Caco-2 (cell line): ENCODE results near the gene VNN1. TPM values are rescaled to one million over a fixed set of nuclear protein-coding genes. Genes with fewer than 3 reads are reported as not detected.

Source experiments
- BruUV-seq: library from RNA; stranded (reverse); fragments of 400-500 nt; replicated peaks from 2 replicates; lab custom pipeline; 2021; lab: Mats Ljungman, UMichigan
- CTCF ChIA-PET: fragments of 300-600 bp; sonication (Branson Sonifier 250); formaldehyde crosslinking; loops from one replicate; lab custom pipeline; 2022; ENCODE audit warnings: antibody characterized with exemption; lab: Charles Lee
- POLR2A ChIA-PET: fragments of 300-600 bp; sonication (Branson Sonifier 250); formaldehyde crosslinking; loops from one replicate; lab custom pipeline; 2022; ENCODE audit warnings: antibody characterized with exemption; lab: Charles Lee
- DNase-seq, 2 experiments: peaks; one replicate each; pipeline versions ENCODE4 v3.0.0 to v3.0.0-alpha.2; 2020 to 2022
- H3K27me3 ChIP-seq: replicated peaks from 2 replicates; pipeline ENCODE4 v1.6.0; 2011; ENCODE audit warnings: low read length; ENCODE audit not compliant: control insufficient read depth, insufficient read depth
- H3K36me3 ChIP-seq: 2 replicates; pipeline ENCODE4 v1.5.1; 2011; ENCODE audit warnings: low read length; ENCODE audit not compliant: control insufficient read depth, insufficient read depth
- H3K4me1 ChIP-seq: fragments of 250-450 bp; sonication (Bioruptor Pico); 2 replicates; pipeline ENCODE4 v1.5.1; 2020; ENCODE audit warnings: mild to moderate bottlenecking
- H3K4me3 ChIP-seq: 2 replicates; pipeline ENCODE4 v1.5.1; 2011; ENCODE audit warnings: low read depth, mild to moderate bottlenecking, control low read depth, low read length
- H3K9me3 ChIP-seq: fragments of 250-450 bp; sonication (Bioruptor Pico); 2 replicates; pipeline ENCODE4 v1.5.1; 2020; ENCODE audit warnings: mild to moderate bottlenecking, moderate library complexity
- H3K27ac Mint-ChIP-seq: one replicate; pipeline ENCODE4 v1.8.0; 2022; ENCODE audit warnings: mixed read lengths; ENCODE audit not compliant: unreplicated experiment
- H3K27me3 Mint-ChIP-seq: one replicate; pipeline ENCODE4 v1.8.0; 2022; ENCODE audit warnings: mixed read lengths; ENCODE audit not compliant: insufficient read depth, unreplicated experiment
- H3K36me3 Mint-ChIP-seq: one replicate; pipeline ENCODE4 v1.8.0; 2022; ENCODE audit warnings: mild to moderate bottlenecking, mixed read lengths; ENCODE audit not compliant: insufficient read depth, unreplicated experiment
- H3K4me1 Mint-ChIP-seq: one replicate; pipeline ENCODE4 v1.8.0; 2022; ENCODE audit warnings: low read depth, mixed read lengths; ENCODE audit not compliant: unreplicated experiment
- H3K4me3 Mint-ChIP-seq: one replicate; pipeline ENCODE4 v1.8.0; 2022; ENCODE audit warnings: mild to moderate bottlenecking, moderate library complexity, mixed read lengths; ENCODE audit not compliant: unreplicated experiment
- H3K9me3 Mint-ChIP-seq: one replicate; pipeline ENCODE4 v1.8.0; 2022; ENCODE audit warnings: mixed read lengths; ENCODE audit not compliant: unreplicated experiment
- CTCF ChIP-seq, 2 experiments: fragments of 200-600 bp in 1 of 2; IDR thresholded peaks; 1 replicate in 1 of 2; 2 replicates in 1 of 2; pipeline versions ENCODE4 v1.5.1 to v1.8.0; 2011 to 2022; ENCODE audit warnings: antibody characterized with exemption in 1 of 2, control low read depth in 1 of 2, inconsistent platforms in 1 of 2, low read depth in 1 of 2, low read length in 1 of 2, mild to moderate bottlenecking in 1 of 2, moderate library complexity in 1 of 2; ENCODE audit not compliant: insufficient read depth in 1 of 2, severe bottlenecking in 1 of 2, unreplicated experiment in 1 of 2
- intact Hi-C: fragments of 100-400 bp; cut with micrococcal nuclease; formaldehyde crosslinking; loops from one replicate; pipeline ENCODE4 v1.10.0; 2022; ENCODE audit not compliant: unreplicated experiment
- total RNA-seq: library from RNA; stranded (reverse); gene quantifications from 2 replicates; pipeline ENCODE4 v1.2.3, GENCODE V29; 2022

Gene VNN1
- total RNA-seq, 1 experiment from 2014 or later = not detected

GRCh38 chr6:132634796-132635195 is 79.1 kb downstream of the VNN1 start:
- BruUV-seq = no TSS peak
- no peaks in the 10 kb centered on the region for H3K27me3 ChIP-seq
- Mint-ChIP-seq H3K27ac (no peak overlapping the region), H3K27me3 (no peaks in the 10 kb centered on the region), H3K36me3 (no peaks in the 10 kb centered on the region), H3K4me3 (no peak overlapping the region), H3K9me3 (peaks cover 26% of the 10 kb centered on the region), H3K4me1 (peaks cover 13% of the 10 kb centered on the region)
- H3K4me3 ChIP-seq = no peak overlapping the region
- intact Hi-C loops = no loop called here
- peaks cover 3% of the 10 kb centered on the region; the same call in 1 of the 2 replicates for H3K9me3 ChIP-seq
- DNase-seq = no peak
- ChIA-PET POLR2A (no interaction called here), CTCF (no interaction called here)
- peaks cover 21% of the 10 kb centered on the region for H3K4me1 ChIP-seq
- no peaks in the 10 kb centered on the region for H3K36me3 ChIP-seq
- no peak for TF ChIP-seq CTCF (IDR thresholded peaks at IDR 0.05; ENCODE audit: insufficient read depth in 1 of 2, low read depth in 1 of 2, low read length in 1 of 2, severe bottlenecking in 1 of 2, unreplicated experiment in 1 of 2)

GRCh38 chr6:132633362-132633761 is 80.5 kb downstream of the VNN1 start:
- peaks cover 3% of the 10 kb centered on the region; the same call in 1 of the 2 replicates for H3K9me3 ChIP-seq
- DNase-seq = no peak
- peaks cover 35% of the 10 kb centered on the region for H3K9me3 Mint-ChIP-seq
- no peaks in the 10 kb centered on the region for H3K36me3 ChIP-seq
- no peaks in the 10 kb centered on the region for H3K27me3 Mint-ChIP-seq
- CTCF ChIA-PET = no interaction called here
- intact Hi-C loops = no loop called here
- no TSS peak for BruUV-seq
- no peak overlapping the region for H3K27ac Mint-ChIP-seq
- TF ChIP-seq CTCF (IDR thresholded peaks at IDR 0.05; ENCODE audit: insufficient read depth in 1 of 2, low read depth in 1 of 2, low read length in 1 of 2, severe bottlenecking in 1 of 2, unreplicated experiment in 1 of 2) = no peak
- no peaks in the 10 kb centered on the region for H3K27me3 ChIP-seq
- H3K4me1 Mint-ChIP-seq = peaks cover 13% of the 10 kb centered on the region
- H3K4me3 ChIP-seq = no peak overlapping the region
- no peak overlapping the region for H3K4me3 Mint-ChIP-seq
- no peaks in the 10 kb centered on the region for H3K36me3 Mint-ChIP-seq
- POLR2A ChIA-PET = no interaction called here
- H3K4me1 ChIP-seq = peaks cover 21% of the 10 kb centered on the region

Other genes with a start within 250 kb of the VNN1 start
- gene STX7, start 200.9 kb downstream of the VNN1 start, total RNA-seq = 41.0 and 42.4 TPM in 2 replicates
- gene TAAR9, start 175.8 kb downstream of the VNN1 start, total RNA-seq = not detected in 2 replicates
- gene TAAR8, start 161.4 kb downstream of the VNN1 start, total RNA-seq = not detected in 2 replicates
- not detected in 2 replicates for gene TAAR6, start 143.7 kb downstream of the VNN1 start, total RNA-seq
- gene TAAR5, start 124.3 kb downstream of the VNN1 start, total RNA-seq = not detected in 2 replicates
- gene TAAR2, start 89.8 kb downstream of the VNN1 start, total RNA-seq = not detected in 2 replicates
- gene TAAR1, start 54.9 kb downstream of the VNN1 start, total RNA-seq = not detected in 2 replicates
- gene VNN2, start 43.8 kb upstream of the VNN1 start, total RNA-seq = not detected in 2 replicates
- 7.8 and 11.3 TPM in 2 replicates for gene SLC18B1, start 84.6 kb upstream of the VNN1 start, total RNA-seq
- 1,111 and 1,154 TPM in 2 replicates for gene RPS12, start 100.5 kb upstream of the VNN1 start, total RNA-seq